BJ (cell line): Measurements from ENCODE around the gene LRRC32. TPM values are rescaled to one million over a fixed set of nuclear protein-coding genes. Genes with fewer than 3 reads are reported as not detected.
A peak's percentile ranks its signal among the peaks of the same experiment; 100 is the strongest.

Experiments
- CTCF ChIA-PET: fragments of 350-600 bp; formaldehyde crosslinking; extraction: SDS; loops from one replicate; lab custom pipeline; 2021; ENCODE audit warnings: antibody characterized with exemption, inconsistent platforms; lab: Yijun Ruan, JAX
- POLR2A ChIA-PET: fragments of 300-600 bp; sonication (Branson Sonifier 250); formaldehyde crosslinking; extraction: SDS; loops from one replicate; lab custom pipeline; 2021; ENCODE audit warnings: antibody characterized with exemption; lab: Charles Lee
- DNase-seq: peaks from one replicate; pipeline ENCODE4 v3.0.0-alpha.2; 2011; ENCODE audit warnings: low read depth
- H3K27me3 ChIP-seq: 2 replicates; pipeline ENCODE4 v1.6.0; 2011; ENCODE audit warnings: low read length; ENCODE audit not compliant: control insufficient read depth, insufficient read depth
- H3K36me3 ChIP-seq: 2 replicates; pipeline ENCODE4 v1.5.1; 2011; ENCODE audit warnings: low read length; ENCODE audit not compliant: control insufficient read depth, insufficient read depth
- H3K4me3 ChIP-seq: 2 replicates; pipeline ENCODE4 v1.5.1; 2011; ENCODE audit warnings: low read depth, mild to moderate bottlenecking, control low read depth, low read length
- polyA minus RNA-seq: library from RNA; depleted of rRNA, polyadenylated mRNA; stranded (reverse); fragments of >200 nt; gene quantifications from 2 replicates; pipeline ENCODE4 v1.2.3, GENCODE V29; 2011; rRNA and poly(A)+ RNA removed
- polyA plus RNA-seq: library from polyadenylated mRNA; depleted of rRNA; stranded (reverse); fragments of >200 nt; gene quantifications from 2 replicates; pipeline ENCODE4 v1.2.3, GENCODE V29; 2011; rRNA removed
- TF ChIP-seq, protein P1 (sequence below): IDR thresholded peaks from 2 replicates; pipeline ENCODE4 v1.5.1; 2011; ENCODE audit warnings: low read depth, mild to moderate bottlenecking, control low read depth, inconsistent platforms, low read length, moderate library complexity; ENCODE audit not compliant: insufficient read depth

Gene LRRC32
- polyA plus RNA-seq (0.70 and 1.9 TPM in 2 replicates), polyA minus RNA-seq (0.72 and 1.7 TPM in 2 replicates)

DNA sequence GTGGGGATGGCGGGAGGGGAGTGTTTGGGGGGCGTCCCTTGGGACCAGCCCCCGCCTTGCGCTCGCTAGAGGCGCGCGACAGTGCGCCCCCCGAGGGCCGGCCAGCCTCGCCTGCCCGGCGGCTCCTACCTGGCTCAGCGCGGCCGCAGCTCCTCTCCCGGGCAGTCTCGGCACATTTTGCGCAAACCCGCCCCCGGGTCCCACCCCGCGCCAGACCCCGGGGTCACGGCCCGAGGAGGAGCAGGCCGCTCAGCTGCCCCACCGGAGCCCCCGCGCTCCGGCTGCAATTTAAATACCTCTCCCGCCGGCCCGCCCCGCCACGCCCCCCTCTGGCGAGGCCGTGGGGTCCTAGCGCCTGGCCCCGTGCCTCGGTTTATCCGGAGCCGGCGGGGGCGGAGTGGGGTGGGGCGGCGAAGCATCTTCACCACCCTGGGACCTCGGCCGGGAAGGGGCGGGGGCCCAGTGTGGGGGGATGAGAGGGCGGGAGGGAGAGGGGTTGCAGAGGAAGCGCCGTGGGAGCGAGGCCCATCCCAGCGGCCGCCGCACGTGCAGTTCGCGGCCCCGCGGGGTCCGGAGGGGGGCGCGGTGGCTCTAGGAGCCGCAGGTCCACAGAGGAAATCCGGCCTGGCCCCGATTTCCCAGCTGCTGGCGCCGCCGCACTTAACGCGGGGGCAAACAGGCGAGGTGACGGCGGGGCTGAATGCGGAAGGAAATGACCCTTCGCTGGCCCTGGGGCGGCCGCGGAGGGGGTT is at the start of gene LRRC32:
LRRC32 (minus strand) TSS at position 263 of the 752 bp plus-strand sequence. CDS start 4,793 bp downstream, outside the sequence.
- no peaks in the 10 kb centered on the region for H3K36me3 ChIP-seq
- ChIA-PET CTCF (interaction anchor here (0.8 to 2.1 kb wide), 4 partner anchors 10 to 72 kb away, joined by 3 to 8 read pairs (median 4); no protein-coding TSS in a partner anchor), POLR2A (no interaction called here)
- no peaks in the 10 kb centered on the region for H3K27me3 ChIP-seq
- no peak for DNase-seq
- peak within 1 kb of the TSS; percentile 48 for H3K4me3 ChIP-seq
- TF ChIP-seq, protein P1, sequence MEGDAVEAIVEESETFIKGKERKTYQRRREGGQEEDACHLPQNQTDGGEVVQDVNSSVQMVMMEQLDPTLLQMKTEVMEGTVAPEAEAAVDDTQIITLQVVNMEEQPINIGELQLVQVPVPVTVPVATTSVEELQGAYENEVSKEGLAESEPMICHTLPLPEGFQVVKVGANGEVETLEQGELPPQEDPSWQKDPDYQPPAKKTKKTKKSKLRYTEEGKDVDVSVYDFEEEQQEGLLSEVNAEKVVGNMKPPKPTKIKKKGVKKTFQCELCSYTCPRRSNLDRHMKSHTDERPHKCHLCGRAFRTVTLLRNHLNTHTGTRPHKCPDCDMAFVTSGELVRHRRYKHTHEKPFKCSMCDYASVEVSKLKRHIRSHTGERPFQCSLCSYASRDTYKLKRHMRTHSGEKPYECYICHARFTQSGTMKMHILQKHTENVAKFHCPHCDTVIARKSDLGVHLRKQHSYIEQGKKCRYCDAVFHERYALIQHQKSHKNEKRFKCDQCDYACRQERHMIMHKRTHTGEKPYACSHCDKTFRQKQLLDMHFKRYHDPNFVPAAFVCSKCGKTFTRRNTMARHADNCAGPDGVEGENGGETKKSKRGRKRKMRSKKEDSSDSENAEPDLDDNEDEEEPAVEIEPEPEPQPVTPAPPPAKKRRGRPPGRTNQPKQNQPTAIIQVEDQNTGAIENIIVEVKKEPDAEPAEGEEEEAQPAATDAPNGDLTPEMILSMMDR = 0 out of 2 replicates have a peak, but pooled peaks have one; percentile 6

- POLR2A ChIA-PET = no interaction called here
- no peak for DNase-seq
- Histone ChIP-seq H3K27me3 (peaks cover 10% of the 10 kb centered on the region), H3K4me3 (no peak overlapping the region), H3K36me3 (no peaks in the 10 kb centered on the region)
- TF ChIP-seq, protein P1 = no peak
- CTCF ChIA-PET = interaction anchor here (0.6 to 4.6 kb wide), 6 partner anchors 9 to 320 kb away, joined by 3 to 68 read pairs (median 3); no protein-coding TSS in a partner anchor
Observed at GRCh38 chr11:76719686-76720085, 49.1 kb upstream of the LRRC32 start.

DNA sequence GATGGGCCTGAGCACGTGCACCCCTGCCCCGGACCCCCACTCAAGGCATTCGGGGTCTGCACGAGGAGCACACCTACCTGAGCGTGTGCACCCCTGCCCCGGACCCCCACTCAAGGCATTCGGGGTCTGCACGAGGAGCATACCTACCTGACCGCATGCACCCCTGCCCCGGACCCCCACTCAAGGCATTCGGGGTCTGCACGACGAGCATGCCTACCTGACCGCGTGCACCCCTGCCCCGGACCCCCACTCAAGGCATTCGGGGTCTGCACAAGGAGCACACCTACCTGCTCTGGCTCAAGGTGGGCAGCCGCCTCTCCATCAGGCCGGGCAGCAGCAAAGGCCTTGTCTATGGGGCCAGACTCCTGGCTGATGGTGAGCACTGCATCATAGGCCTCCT is 48.7 kb upstream of the LRRC32 start:
- Histone ChIP-seq H3K36me3 (no peaks in the 10 kb centered on the region), H3K27me3 (peaks cover 11% of the 10 kb centered on the region), H3K4me3 (no peak overlapping the region)
- TF ChIP-seq, protein P1 = no peak
- POLR2A ChIA-PET = no interaction called here
- CTCF ChIA-PET = no interaction called here
- no peak for DNase-seq

DNA sequence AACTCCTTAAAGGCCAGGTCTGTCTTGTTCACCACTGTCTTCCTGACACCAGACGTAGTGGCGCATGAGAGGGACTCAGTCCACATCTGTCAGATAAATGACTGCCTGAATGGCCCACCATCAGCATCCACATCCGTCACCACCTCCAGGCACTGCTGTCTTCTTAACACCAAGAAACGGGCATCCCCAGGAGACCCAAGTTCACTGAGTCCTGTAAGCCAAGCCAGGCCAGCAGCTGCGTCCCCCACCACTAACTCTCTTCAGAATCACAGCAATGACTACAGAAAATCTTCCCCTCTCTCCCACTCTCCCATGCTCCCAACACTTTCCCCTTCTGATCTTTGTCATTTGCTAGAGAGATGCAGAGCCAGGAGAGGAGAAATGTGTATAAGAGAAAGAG is 47.3 kb upstream of the LRRC32 start:
- peaks cover 9% of the 10 kb centered on the region for H3K27me3 ChIP-seq
- TF ChIP-seq, protein P1 = no peak
- ChIA-PET CTCF (interaction anchor here (1.0 to 2.0 kb wide), 3 partner anchors 15 to 85 kb away, joined by 4 to 6 read pairs (median 4); no protein-coding TSS in a partner anchor), POLR2A (no interaction called here)
- no peak for DNase-seq
- no peak overlapping the region for H3K4me3 ChIP-seq
- H3K36me3 ChIP-seq = no peaks in the 10 kb centered on the region

DNA sequence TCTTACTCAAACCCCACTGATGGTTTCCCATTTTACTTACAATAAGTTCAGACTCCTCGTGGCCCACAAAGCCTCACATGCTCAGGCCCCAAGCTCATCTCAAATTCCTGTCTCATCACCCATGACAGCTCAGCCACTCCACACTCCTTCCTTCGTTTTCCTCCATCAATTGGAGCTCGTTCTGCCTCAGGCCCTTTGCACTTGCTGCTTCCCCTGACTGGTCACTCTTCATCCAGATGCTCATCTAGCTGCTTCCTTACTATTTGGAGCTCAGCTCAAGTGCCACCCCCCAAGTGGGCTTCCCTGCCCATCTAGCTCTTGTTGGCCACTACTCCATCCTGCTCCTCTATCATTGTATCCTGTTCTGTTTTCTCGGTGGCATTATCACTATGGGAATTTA is 46.8 kb upstream of the LRRC32 start:
- no peak for DNase-seq
- Histone ChIP-seq H3K36me3 (no peaks in the 10 kb centered on the region), H3K4me3 (no peak overlapping the region), H3K27me3 (peaks cover 9% of the 10 kb centered on the region)
- CTCF ChIA-PET = interaction anchor here (0.7 to 2.0 kb wide), 5 partner anchors 15 to 85 kb away, joined by 3 to 6 read pairs (median 4); no protein-coding TSS in a partner anchor
- TF ChIP-seq, protein P1 = no peak
- POLR2A ChIA-PET = no interaction called here
